Left lung (tissue), 10 donors: ENCODE measurements around the gene TNS3. TPM values are rescaled to one million over a fixed set of nuclear protein-coding genes. Genes with fewer than 3 reads are reported as not detected.

ENCODE experiments used
- ATAC-seq: fragments of 200-7000 bp; cut with Tn5 transposase; one replicate; pipeline ENCODE4 v1.9.1; 2020; ENCODE audit warnings: moderate library complexity
- DNase-seq, 4 donors: peaks; one replicate each; pipeline ENCODE4 v3.0.0-alpha.2; 2013 to 2020
- H3K27ac ChIP-seq, 2 donors: fragments of 200-600 bp; sonication (generic) in 1 of 2; one replicate each; pipeline versions ENCODE4 v1.5.0 to v1.8.0; 2020 to 2021
- H3K27me3 ChIP-seq, 2 donors: fragments of 200-600 bp; sonication (generic) in 1 of 2; one replicate each; pipeline versions ENCODE4 v1.5.0 to v1.8.0; 2020 to 2021
- H3K36me3 ChIP-seq, 2 donors: fragments of 200-600 bp; sonication (generic) in 1 of 2; one replicate each; pipeline versions ENCODE4 v1.5.0 to v1.8.0; 2020 to 2021
- H3K4me1 ChIP-seq, 2 donors: fragments of 200-600 bp; one replicate each; pipeline ENCODE4 v1.8.0; 2021
- H3K4me3 ChIP-seq, 2 donors: fragments of 200-600 bp; sonication (generic) in 1 of 2; one replicate each; pipeline versions ENCODE4 v1.5.0 to v1.8.0; 2020 to 2021; ENCODE audit warnings: mild to moderate bottlenecking in 1 of 2
- H3K9me3 ChIP-seq, 2 donors: fragments of 200-600 bp; sonication (generic) in 1 of 2; one replicate each; pipeline versions ENCODE4 v1.5.0 to v1.8.0; 2020 to 2021
- intact Hi-C, 2 donors: fragments of 100-400 bp; cut with DNase I; formaldehyde crosslinking; loops; one replicate each; pipeline versions ENCODE4 v1.11.2 to v1.14.2; 2022
- polyA plus RNA-seq, 6 donors: library from polyadenylated mRNA; unstranded; fragments of 120-200 nt; gene quantifications; one replicate each; pipeline ENCODE4 v1.2.1, GENCODE V29; 2013; ENCODE audit not compliant: insufficient read length in 6 of 6
- total RNA-seq, 2 donors: library from RNA; stranded (reverse); fragmentation: NEBNext Ultra II Directional; extraction: Animal tissue kit (Norgen Biotek cat#: 25700); gene quantifications; one replicate each; pipeline ENCODE4 v1.2.1, GENCODE V29; 2021
- TF ChIP-seq, protein P1 (sequence below), 2 donors: fragments of 200-600 bp; sonication (generic) in 1 of 2; IDR thresholded peaks; one replicate each; pipeline versions ENCODE4 v1.5.0 to v1.8.0; 2021; ENCODE audit warnings: antibody characterized with exemption in 2 of 2
- donor health status: DM: no; HTN: yes; CAD: no.
- donor health status: DM: no; HTN: no; CAD: no.

The TNS3 gene
- total and polyA plus RNA-seq, 8 donors = 86.3 to 151 (median 97.8) TPM

DNA sequence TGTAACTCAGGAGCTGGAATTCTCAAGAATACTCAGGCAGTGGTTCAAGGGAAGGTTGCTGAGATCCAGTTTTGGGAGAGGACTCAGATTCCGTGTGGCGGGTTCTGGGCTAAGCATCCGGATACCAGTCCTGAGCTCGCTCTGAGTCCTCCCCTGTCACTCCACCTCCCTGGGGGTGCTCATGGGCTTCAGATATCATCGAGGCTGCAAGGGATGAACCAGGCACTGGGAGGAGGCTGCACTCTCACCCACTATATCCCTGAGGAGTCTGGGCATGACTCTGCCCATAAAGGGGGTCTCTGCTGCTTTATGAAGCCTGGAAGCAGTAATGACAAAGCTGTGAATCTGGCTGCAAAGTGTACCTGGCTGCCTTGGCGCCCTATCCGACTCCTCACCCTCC, 188.5 kb downstream of the TNS3 start:
- Histone ChIP-seq H3K36me3 (peaks cover 0 to 81% of the 10 kb centered on the region in 2 donors), H3K9me3 (no peaks in the 10 kb centered on the region), H3K27me3 (no peaks in the 10 kb centered on the region), H3K4me1 (peaks cover 0 to 3% of the 10 kb centered on the region in 2 donors), H3K27ac (no peak overlapping the region), H3K4me3 (no peak overlapping the region)
- ATAC-seq (no peak), DNase-seq (no peak)
- intact Hi-C loops = no loop called here
- TF ChIP-seq, protein P1, sequence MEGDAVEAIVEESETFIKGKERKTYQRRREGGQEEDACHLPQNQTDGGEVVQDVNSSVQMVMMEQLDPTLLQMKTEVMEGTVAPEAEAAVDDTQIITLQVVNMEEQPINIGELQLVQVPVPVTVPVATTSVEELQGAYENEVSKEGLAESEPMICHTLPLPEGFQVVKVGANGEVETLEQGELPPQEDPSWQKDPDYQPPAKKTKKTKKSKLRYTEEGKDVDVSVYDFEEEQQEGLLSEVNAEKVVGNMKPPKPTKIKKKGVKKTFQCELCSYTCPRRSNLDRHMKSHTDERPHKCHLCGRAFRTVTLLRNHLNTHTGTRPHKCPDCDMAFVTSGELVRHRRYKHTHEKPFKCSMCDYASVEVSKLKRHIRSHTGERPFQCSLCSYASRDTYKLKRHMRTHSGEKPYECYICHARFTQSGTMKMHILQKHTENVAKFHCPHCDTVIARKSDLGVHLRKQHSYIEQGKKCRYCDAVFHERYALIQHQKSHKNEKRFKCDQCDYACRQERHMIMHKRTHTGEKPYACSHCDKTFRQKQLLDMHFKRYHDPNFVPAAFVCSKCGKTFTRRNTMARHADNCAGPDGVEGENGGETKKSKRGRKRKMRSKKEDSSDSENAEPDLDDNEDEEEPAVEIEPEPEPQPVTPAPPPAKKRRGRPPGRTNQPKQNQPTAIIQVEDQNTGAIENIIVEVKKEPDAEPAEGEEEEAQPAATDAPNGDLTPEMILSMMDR (IDR thresholded peaks at IDR 0.05) = no peak

DNA sequence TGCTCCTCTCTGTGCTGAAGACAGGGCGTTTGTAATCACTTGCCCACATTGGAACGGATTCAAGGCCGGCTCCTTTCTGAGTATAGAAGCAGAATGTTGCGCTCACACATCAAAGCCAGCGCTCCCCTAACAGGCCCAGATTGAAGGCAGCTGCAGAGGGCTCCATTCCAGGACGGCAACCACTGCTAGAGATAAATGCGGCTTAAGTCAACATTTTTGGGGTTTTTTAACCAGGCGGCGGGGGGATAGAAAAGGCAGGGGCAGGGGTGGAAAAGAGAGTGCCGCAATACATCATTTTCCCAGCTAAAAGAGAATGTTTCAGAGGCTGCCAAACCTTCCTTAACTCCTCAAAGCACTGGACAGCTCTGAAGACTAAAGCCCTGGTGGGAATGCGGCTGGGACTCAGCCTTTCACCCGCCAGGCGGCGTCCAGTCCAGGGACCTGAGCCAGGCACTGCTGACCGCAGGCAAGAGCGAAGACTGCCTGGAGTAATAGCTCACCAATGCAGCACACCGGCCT, 189.6 kb downstream of the TNS3 start:
- Histone ChIP-seq H3K27ac (no peak overlapping the region), H3K4me1 (peaks cover 0 to 3% of the 10 kb centered on the region in 2 donors), H3K27me3 (no peaks in the 10 kb centered on the region), H3K4me3 (no peak overlapping the region), H3K36me3 (peaks cover 0 to 84% of the 10 kb centered on the region in 2 donors), H3K9me3 (no peaks in the 10 kb centered on the region)
- DNase-seq (peak in 3 of 4 donors; percentile 75 to 95 (median 92)), ATAC-seq (peak; percentile 76)
- TF ChIP-seq, protein P1 (IDR thresholded peaks at IDR 0.05) = no peak
- intact Hi-C loops = no loop called here

DNA sequence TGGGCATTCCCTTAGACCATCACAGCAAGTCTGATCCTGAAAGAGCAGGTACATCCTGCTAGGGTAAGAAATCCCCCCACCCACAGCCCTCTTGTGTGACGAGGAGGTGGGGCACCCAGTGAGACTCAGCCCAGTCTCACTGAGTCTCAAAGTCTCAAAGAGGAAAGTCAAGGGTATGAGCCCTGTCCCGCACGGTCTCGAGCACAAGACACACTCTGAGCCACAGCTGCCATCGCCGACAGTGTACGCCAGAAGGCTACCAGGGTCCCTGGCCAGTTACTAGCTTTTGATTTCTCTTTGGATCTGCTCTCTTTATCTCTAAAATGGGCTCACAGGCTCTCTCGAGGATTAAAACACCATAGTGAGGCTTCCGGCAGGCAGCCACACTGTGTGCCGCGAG, 190.2 kb downstream of the TNS3 start:
- Histone ChIP-seq H3K4me1 (peaks cover 0 to 3% of the 10 kb centered on the region in 2 donors), H3K27me3 (no peaks in the 10 kb centered on the region), H3K27ac (no peak overlapping the region), H3K36me3 (peaks cover 0 to 83% of the 10 kb centered on the region in 2 donors), H3K4me3 (no peak overlapping the region), H3K9me3 (no peaks in the 10 kb centered on the region)
- no peak for ATAC-seq
- intact Hi-C loops = no loop called here
- DNase-seq = no peak
- TF ChIP-seq, protein P1 (IDR thresholded peaks at IDR 0.05) = no peak

DNA sequence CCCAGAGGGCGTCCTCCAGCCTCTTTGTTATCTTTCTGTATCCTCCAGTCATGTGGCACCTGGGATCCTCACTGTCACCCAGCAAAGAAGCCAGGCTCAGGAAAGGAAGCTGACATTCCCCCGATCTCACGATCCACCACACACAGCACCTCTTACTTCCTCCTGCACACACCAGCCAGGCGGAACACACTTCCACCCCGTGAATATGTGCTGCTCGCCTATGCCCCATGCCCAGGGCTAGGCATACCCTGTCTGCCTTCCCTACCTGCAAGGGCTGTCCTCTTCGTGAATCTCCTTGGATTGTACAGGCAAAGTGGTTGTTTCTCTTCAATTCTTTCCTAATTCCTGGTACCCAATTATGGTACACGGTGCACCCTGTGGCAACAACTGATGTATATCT, 191.0 kb downstream of the TNS3 start:
- TF ChIP-seq, protein P1 (IDR thresholded peaks at IDR 0.05) = no peak
- intact Hi-C loops = no loop called here
- no peak for DNase-seq
- ATAC-seq = no peak
- H3K27ac ChIP-seq = no peak overlapping the region
- no peaks in the 10 kb centered on the region for H3K27me3 ChIP-seq
- no peaks in the 10 kb centered on the region for H3K9me3 ChIP-seq
- H3K4me1 ChIP-seq = peaks cover 0 to 3% of the 10 kb centered on the region in 2 donors
- H3K36me3 ChIP-seq = peaks cover 0 to 83% of the 10 kb centered on the region in 2 donors
- H3K4me3 ChIP-seq = no peak overlapping the region

DNA sequence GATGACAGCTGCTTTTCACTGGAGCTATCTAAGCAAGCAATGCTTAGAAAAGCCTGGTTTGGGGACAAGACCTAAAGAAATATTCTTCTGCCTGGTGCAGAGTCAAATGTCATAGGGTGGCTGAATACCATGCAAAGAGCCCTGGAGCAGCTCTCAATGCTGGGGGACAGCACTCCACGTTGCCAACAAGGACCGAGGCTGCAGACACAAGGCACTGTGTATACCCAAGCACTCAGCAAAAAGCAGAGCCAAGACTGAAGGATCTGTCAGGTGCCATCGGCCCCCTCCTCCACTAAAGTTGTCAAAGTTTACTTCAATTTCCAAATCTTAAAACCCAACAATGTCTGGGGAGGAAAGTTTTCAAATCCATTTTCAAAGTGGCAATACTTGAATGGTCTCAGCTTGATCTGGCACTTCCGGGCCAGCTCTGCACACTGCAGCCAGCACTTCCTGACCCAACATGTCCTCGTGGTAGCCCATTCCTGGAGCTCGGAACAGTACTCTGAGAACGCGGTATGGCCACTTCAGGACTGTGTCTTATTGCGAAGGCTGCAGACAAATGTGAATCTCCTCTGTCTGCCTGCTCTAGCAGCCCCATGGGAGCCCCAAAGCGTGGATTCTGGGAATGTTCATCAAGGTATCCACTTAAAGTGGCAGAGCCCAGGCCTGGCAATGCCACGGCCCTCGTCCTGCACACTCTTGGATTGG, 191.8 kb downstream of the TNS3 start:
- Histone ChIP-seq H3K27ac (no peak overlapping the region), H3K4me1 (peaks cover 0 to 3% of the 10 kb centered on the region in 2 donors), H3K27me3 (no peaks in the 10 kb centered on the region), H3K9me3 (no peaks in the 10 kb centered on the region), H3K4me3 (no peak overlapping the region), H3K36me3 (peaks cover 0 to 82% of the 10 kb centered on the region in 2 donors)
- DNase-seq = no peak
- ATAC-seq = no peak
- TF ChIP-seq, protein P1 (IDR thresholded peaks at IDR 0.05) = no peak
- intact Hi-C loops = no loop called here
